ENCODE measurements around the gene E4F1.

DNA sequence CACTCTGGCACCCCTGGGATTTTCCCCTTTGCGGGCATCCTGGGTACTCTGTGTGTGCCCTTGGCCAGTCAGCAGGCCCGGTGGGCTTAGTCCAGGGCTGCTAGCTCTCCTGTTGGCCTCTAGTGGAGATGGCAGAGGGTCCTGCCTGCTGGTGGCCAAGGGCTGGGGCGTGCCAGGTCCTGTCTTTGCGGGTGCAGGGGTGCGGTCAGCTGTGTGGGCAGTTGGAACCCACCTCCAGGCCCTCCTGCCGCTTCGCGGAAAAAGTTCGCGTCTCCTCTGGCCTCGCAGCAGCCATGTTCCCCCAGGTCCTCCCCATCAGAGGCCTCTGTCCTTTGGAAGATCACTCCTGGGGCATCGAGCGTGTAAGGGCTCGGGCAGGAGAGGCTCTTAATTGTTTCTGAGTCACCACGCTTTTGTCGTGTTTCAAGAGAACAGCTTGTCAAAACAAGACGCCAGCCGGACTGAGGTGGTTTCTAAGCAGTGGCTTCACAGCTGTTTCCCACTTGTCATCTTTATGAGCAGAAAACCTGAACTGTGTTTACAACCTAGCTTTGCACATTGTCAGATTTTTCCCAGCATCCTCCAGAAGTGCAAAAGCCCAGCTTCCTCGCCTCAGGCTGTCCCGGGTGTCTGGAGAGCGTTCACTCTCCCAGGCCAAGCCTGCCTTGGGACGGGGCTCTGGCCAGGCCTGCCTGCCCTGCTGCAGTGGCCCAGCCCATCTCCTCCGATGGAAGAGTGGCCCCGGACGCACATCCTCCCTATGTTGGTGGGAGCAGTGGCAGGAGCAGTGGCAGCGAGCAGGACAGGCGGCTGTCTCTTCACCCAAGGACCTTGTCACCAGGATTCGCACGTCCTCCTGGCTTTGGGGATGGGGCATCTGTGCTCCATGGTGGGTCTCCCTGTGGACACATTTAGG, 7.9 kb downstream of the E4F1 start:
- TF ChIP-seq, protein P1, sequence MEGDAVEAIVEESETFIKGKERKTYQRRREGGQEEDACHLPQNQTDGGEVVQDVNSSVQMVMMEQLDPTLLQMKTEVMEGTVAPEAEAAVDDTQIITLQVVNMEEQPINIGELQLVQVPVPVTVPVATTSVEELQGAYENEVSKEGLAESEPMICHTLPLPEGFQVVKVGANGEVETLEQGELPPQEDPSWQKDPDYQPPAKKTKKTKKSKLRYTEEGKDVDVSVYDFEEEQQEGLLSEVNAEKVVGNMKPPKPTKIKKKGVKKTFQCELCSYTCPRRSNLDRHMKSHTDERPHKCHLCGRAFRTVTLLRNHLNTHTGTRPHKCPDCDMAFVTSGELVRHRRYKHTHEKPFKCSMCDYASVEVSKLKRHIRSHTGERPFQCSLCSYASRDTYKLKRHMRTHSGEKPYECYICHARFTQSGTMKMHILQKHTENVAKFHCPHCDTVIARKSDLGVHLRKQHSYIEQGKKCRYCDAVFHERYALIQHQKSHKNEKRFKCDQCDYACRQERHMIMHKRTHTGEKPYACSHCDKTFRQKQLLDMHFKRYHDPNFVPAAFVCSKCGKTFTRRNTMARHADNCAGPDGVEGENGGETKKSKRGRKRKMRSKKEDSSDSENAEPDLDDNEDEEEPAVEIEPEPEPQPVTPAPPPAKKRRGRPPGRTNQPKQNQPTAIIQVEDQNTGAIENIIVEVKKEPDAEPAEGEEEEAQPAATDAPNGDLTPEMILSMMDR (conservative IDR thresholded peaks at IDR 0.05 in 1 of 2, IDR thresholded peaks at IDR 0.05 in 1 of 2; ENCODE audit: extremely low read depth in 1 of 2, insufficient read depth in 1 of 2, low read depth in 1 of 2, low read length in 2 of 2) = no peak
- TF ChIP-seq EZH2 (IDR thresholded peaks at IDR 0.05; ENCODE audit: borderline replicate concordance, low read length) = no peak
